MM.1S (cell line): ENCODE measurements around the gene RPS16.

ENCODE experiments used
- DNase-seq: peaks from one replicate; pipeline ENCODE4 v3.0.0-alpha.2; 2015
- H2AFZ ChIP-seq: fragments of 300-600 bp; sonication (generic); 2 replicates; pipeline ENCODE4 v1.6.0; 2016; ENCODE audit warnings: antibody characterized with exemption, low read length
- H3F3A ChIP-seq: fragments of 300-600 bp; sonication (generic); 2 replicates; pipeline ENCODE4 v1.6.1; 2016; ENCODE audit warnings: mild to moderate bottlenecking, antibody characterized with exemption, low read length, moderate library complexity, mixed read lengths; ENCODE audit not compliant: insufficient read depth
- H3K27ac ChIP-seq: fragments of 300-600 bp; sonication (generic); 2 replicates; pipeline ENCODE4 v1.5.1; 2016; ENCODE audit warnings: mild to moderate bottlenecking, low read length
- H3K27me3 ChIP-seq: fragments of 300-600 bp; sonication (generic); replicated peaks from 2 replicates; pipeline ENCODE4 v1.6.0; 2016; ENCODE audit warnings: low read length; ENCODE audit not compliant: insufficient read depth
- H3K36me3 ChIP-seq: fragments of 300-600 bp; sonication (generic); replicated peaks from 2 replicates; pipeline ENCODE4 v1.6.1; 2016; ENCODE audit warnings: mild to moderate bottlenecking, low read length, mixed read lengths; ENCODE audit not compliant: insufficient read depth
- H3K4me1 ChIP-seq: fragments of 300-600 bp; sonication (generic); 2 replicates; pipeline ENCODE4 v1.6.1; 2016; ENCODE audit warnings: low read length, mixed read lengths
- H3K4me2 ChIP-seq: fragments of 300-600 bp; sonication (generic); 2 replicates; pipeline ENCODE4 v1.6.0; 2016; ENCODE audit warnings: low read depth, low read length
- H3K4me3 ChIP-seq: fragments of 300-600 bp; sonication (generic); 2 replicates; pipeline ENCODE4 v1.5.1; 2016; ENCODE audit warnings: low read length, mixed read lengths
- H3K79me2 ChIP-seq: fragments of 300-600 bp; sonication (generic); 2 replicates; pipeline ENCODE4 v1.6.1; 2016; ENCODE audit warnings: mixed run types, low read length, mixed read lengths
- H3K9ac ChIP-seq: fragments of 300-600 bp; sonication (generic); 2 replicates; pipeline ENCODE4 v1.6.1; 2016; ENCODE audit warnings: low read length, mixed read lengths
- H3K9me2 ChIP-seq: fragments of 300-600 bp; sonication (generic); replicated peaks from 2 replicates; pipeline ENCODE4 v1.6.1; 2016; ENCODE audit warnings: mild to moderate bottlenecking, low read length, mixed read lengths; ENCODE audit not compliant: insufficient read depth
- H3K9me3 ChIP-seq: fragments of 300-600 bp; sonication (generic); replicated peaks from 2 replicates; pipeline ENCODE4 v1.6.1; 2016; ENCODE audit warnings: mild to moderate bottlenecking, low read length, mixed read lengths; ENCODE audit not compliant: insufficient read depth
- H4K20me1 ChIP-seq: fragments of 300-600 bp; sonication (generic); 2 replicates; pipeline ENCODE4 v1.6.1; 2016; ENCODE audit warnings: mild to moderate bottlenecking, low read length, moderate library complexity, mixed read lengths; ENCODE audit not compliant: insufficient read depth
- CTCF ChIP-seq: fragments of 300-600 bp; sonication (generic); IDR thresholded peaks from 2 replicates; pipeline ENCODE4 v1.5.1; 2016; ENCODE audit warnings: antibody characterized with exemption, low read length, mixed read lengths
- EZH2 ChIP-seq: fragments of 300-600 bp; sonication (generic); optimal IDR thresholded peaks from 2 replicates; pipeline ENCODE3; 2017; ENCODE audit warnings: low read depth, mild to moderate bottlenecking, antibody characterized with exemption, low read length, mixed read lengths
- EZH2phosphoT487 ChIP-seq: fragments of 300-600 bp; sonication (generic); IDR thresholded peaks from 2 replicates; pipeline ENCODE4 v1.6.1; 2018; ENCODE audit warnings: antibody characterized with exemption, low read length

Gene RPS16

GRCh38 chr19:39423258-39424086 lies 12.3 kb downstream of the RPS16 start:
- Histone ChIP-seq H3K79me2 (no peaks in the 10 kb centered on the region), H3K9me3 (no peaks in the 10 kb centered on the region), H2AFZ (no peak overlapping the region), H3K36me3 (no peaks in the 10 kb centered on the region), H3K4me3 (no peak overlapping the region), H3K4me1 (no peaks in the 10 kb centered on the region), H3F3A (no peaks in the 10 kb centered on the region), H3K27me3 (peaks cover 4% of the 10 kb centered on the region; the same call in 1 of the 2 replicates), H3K4me2 (no peak overlapping the region), H3K9ac (no peak overlapping the region), H4K20me1 (no peaks in the 10 kb centered on the region), H3K27ac (no peak overlapping the region), H3K9me2 (no peaks in the 10 kb centered on the region)
- TF ChIP-seq EZH2phosphoT487 (no peak), EZH2 (no peak), CTCF (no peak)
- DNase-seq: no peak

GRCh38 chr19:39422020-39422419 lies 13.7 kb downstream of the RPS16 start:
- no peak overlapping the region for H3K4me2 ChIP-seq
- no peak overlapping the region for H3K9ac ChIP-seq
- H3K4me1 ChIP-seq: no peaks in the 10 kb centered on the region
- H4K20me1 ChIP-seq: no peaks in the 10 kb centered on the region
- no peaks in the 10 kb centered on the region for H3K9me3 ChIP-seq
- H3K9me2 ChIP-seq: no peaks in the 10 kb centered on the region
- TF ChIP-seq EZH2: no peak
- TF ChIP-seq CTCF: no peak
- TF ChIP-seq EZH2phosphoT487: no peak
- no peak overlapping the region for H3K27ac ChIP-seq
- H2AFZ ChIP-seq: no peak overlapping the region
- no peak for DNase-seq
- H3K79me2 ChIP-seq: no peaks in the 10 kb centered on the region
- no peak overlapping the region for H3K4me3 ChIP-seq
- H3K27me3 ChIP-seq: peaks cover 4% of the 10 kb centered on the region; the same call in 1 of the 2 replicates
- H3F3A ChIP-seq: no peaks in the 10 kb centered on the region
- no peaks in the 10 kb centered on the region for H3K36me3 ChIP-seq

GRCh38 chr19:39420769-39421168 lies 15.0 kb downstream of the RPS16 start:
- TF ChIP-seq CTCF: no peak
- TF ChIP-seq EZH2phosphoT487: no peak
- Histone ChIP-seq H3K36me3 (no peaks in the 10 kb centered on the region), H3K4me2 (no peak overlapping the region), H3K9me2 (no peaks in the 10 kb centered on the region), H3K9me3 (no peaks in the 10 kb centered on the region), H4K20me1 (no peaks in the 10 kb centered on the region), H3K79me2 (no peaks in the 10 kb centered on the region), H3F3A (no peaks in the 10 kb centered on the region), H3K4me3 (no peak overlapping the region), H3K27me3 (no peaks in the 10 kb centered on the region; the same call in 1 of the 2 replicates), H3K9ac (no peak overlapping the region), H2AFZ (no peak overlapping the region), H3K4me1 (no peaks in the 10 kb centered on the region), H3K27ac (no peak overlapping the region)
- DNase-seq: no peak
